Sigmoid colon (tissue), 7 donors: ENCODE results near the gene OR2A14. TPM values are rescaled to one million over a fixed set of nuclear protein-coding genes. Genes with fewer than 3 reads are reported as not detected.
A peak's percentile ranks its signal among the peaks of the same experiment; 100 is the strongest.
"Not testable (repeated sequence)": the region's sequence is repeated elsewhere in the genome, so short reads cannot be mapped to it uniquely, and the experiment has no call there.

Experiments
- DNase-seq: peaks from one replicate; pipeline ENCODE4 v3.0.0-alpha.2; 2019
- H3K27ac ChIP-seq, 4 donors: fragments of 200-600 bp; sonication (generic); one replicate each; pipeline ENCODE4 v1.5.1; 2016 to 2019; ENCODE audit warnings: mild to moderate bottlenecking in 1 of 4
- H3K27me3 ChIP-seq, 3 donors: fragments of 200-600 bp; sonication (generic); one replicate each; pipeline ENCODE4 v1.5.1; 2019; ENCODE audit warnings: mild to moderate bottlenecking in 1 of 3
- H3K36me3 ChIP-seq, 4 donors: fragments of 200-600 bp; sonication (generic); one replicate each; pipeline ENCODE4 v1.5.1; 2016 to 2019
- H3K4me1 ChIP-seq, 4 donors: fragments of 200-600 bp; sonication (generic); one replicate each; pipeline ENCODE4 v1.5.1; 2017 to 2019
- H3K4me3 ChIP-seq, 4 donors: fragments of 200-600 bp; sonication (generic); one replicate each; pipeline ENCODE4 v1.5.1; 2017 to 2019; ENCODE audit warnings: mild to moderate bottlenecking in 2 of 4, moderate library complexity in 1 of 4
- H3K9me3 ChIP-seq, 4 donors: fragments of 200-600 bp in 3 of 4; sonication (generic) in 3 of 4; one replicate each; pipeline versions ENCODE4 v1.5.1 to v1.6.1; 2013 to 2019
- CTCF ChIP-seq, 4 experiments: fragments of 450-650 bp in 3 of 4; fragments of 200-600 bp in 1 of 4; IDR thresholded peaks; one replicate each; pipeline ENCODE4 v1.5.1; 2016 to 2019; ENCODE audit warnings: antibody characterized with exemption in 4 of 4, mild to moderate bottlenecking in 3 of 4, moderate library complexity in 2 of 4
- EP300 ChIP-seq, 4 donors: sonication (generic); formaldehyde crosslinking; IDR thresholded peaks; one replicate each; pipeline ENCODE4 v1.6.1; 2017; ENCODE audit warnings: antibody characterized with exemption in 4 of 4
- POLR2A ChIP-seq, 2 donors: fragments of 450-650 bp; IDR thresholded peaks; one replicate each; pipeline ENCODE4 v1.6.1; 2016; ENCODE audit warnings: antibody characterized with exemption in 2 of 2, mild to moderate bottlenecking in 2 of 2, moderate library complexity in 2 of 2
- POLR2AphosphoS5 ChIP-seq, 4 donors: sonication (generic); formaldehyde crosslinking; IDR thresholded peaks; one replicate each; pipeline ENCODE4 v1.6.1; 2017; ENCODE audit warnings: antibody characterized with exemption in 4 of 4
- WGBS, 2 donors: extraction: QIAGEN DNeasy Blood & Tissue Kit; methylation state at CpG; one replicate each; pipeline ENCODE4 v1.1.7; 2013; 5-methylcytosine and 5-hydroxymethylcytosine counted together
- intact Hi-C: fragments of 100-400 bp; cut with DNase I; formaldehyde crosslinking; loops from one replicate; pipeline ENCODE4 v1.15.1; 2023
- polyA plus RNA-seq, 3 donors: library from polyadenylated mRNA; stranded (reverse); fragments of 200-250 nt; gene quantifications; one replicate each; pipeline ENCODE4 v1.2.3, GENCODE V29; 2013
- total RNA-seq, 4 donors: library from RNA; depleted of rRNA; stranded (reverse); fragments of >200 nt; gene quantifications; one replicate each; pipeline ENCODE4 v1.1.0, GENCODE V29; 2016
- donor health status: healthy with polysubstance abuse.
- donor health status: Bipolar disorder and iron deficiency.
- donor health status: healthy.

Gene OR2A14
- total and polyA plus RNA-seq, 7 donors, result not detected

- Histone ChIP-seq H3K9me3 (no peaks in the 10 kb centered on the region), H3K36me3 (no peaks in the 10 kb centered on the region), H3K4me1 (no peaks in the 10 kb centered on the region), H3K27ac (no peak overlapping the region), H3K4me3 (no peak overlapping the region), H3K27me3 (no peaks in the 10 kb centered on the region)
- DNase-seq, result peak; percentile 91
- 26 to 38% methylated on average over 6 of the region's 6 CpGs for WGBS, 2 donors
- no peak for TF ChIP-seq EP300 (IDR thresholded peaks at IDR 0.05)
- no peak for TF ChIP-seq POLR2A (IDR thresholded peaks at IDR 0.05)
- peak in 3 of 4 experiments; percentile 50 to 65 (median 51) for TF ChIP-seq CTCF (IDR thresholded peaks at IDR 0.05)
- no peak for TF ChIP-seq POLR2AphosphoS5 (IDR thresholded peaks at IDR 0.05)
- intact Hi-C loops, result no loop called here
Measured at GRCh38 chr7:144127714-144128334, 4.8 kb downstream of the OR2A14 start.

GRCh38 chr7:144129601-144130000 lies 6.6 kb downstream of the OR2A14 start:
- WGBS, 2 donors, result 94 to 97% methylated on average over 9 of the region's 9 CpGs
- not testable (repeated sequence) for DNase-seq

GRCh38 chr7:144130730-144131129 lies 7.8 kb downstream of the OR2A14 start:
- Histone ChIP-seq H3K9me3 (no peaks in the 10 kb centered on the region), H3K4me1 (no peaks in the 10 kb centered on the region), H3K27me3 (no peaks in the 10 kb centered on the region), H3K36me3 (no peaks in the 10 kb centered on the region), H3K27ac (no peak overlapping the region), H3K4me3 (no peak overlapping the region)
- 18 to 68% methylated on average over 2 of the region's 2 CpGs for WGBS, 2 donors
- intact Hi-C loops, result no loop called here
- no peak for DNase-seq
- TF ChIP-seq POLR2A (IDR thresholded peaks at IDR 0.05), result no peak
- no peak for TF ChIP-seq CTCF (IDR thresholded peaks at IDR 0.05)
- TF ChIP-seq POLR2AphosphoS5 (IDR thresholded peaks at IDR 0.05), result no peak
- TF ChIP-seq EP300 (IDR thresholded peaks at IDR 0.05), result no peak

More at GRCh38 chr7:144129601-144130000, 6.6 kb downstream of the OR2A14 start:
- H3K9me3 ChIP-seq, H3K4me3 ChIP-seq, H3K27me3 ChIP-seq, H3K27ac ChIP-seq, H3K36me3 ChIP-seq, H3K4me1 ChIP-seq, intact Hi-C loops: not testable (repeated sequence)

- intact Hi-C loops, result no loop called here
- WGBS, 2 donors, result 85 to 88% methylated on average over 3 of the region's 3 CpGs
Measured at GRCh38 chr7:144132262-144132661, 9.3 kb downstream of the OR2A14 start.

GRCh38 chr7:144133307-144133706 lies 10.3 kb downstream of the OR2A14 start:
- no peak for TF ChIP-seq EP300 (IDR thresholded peaks at IDR 0.05)
- no peak for TF ChIP-seq CTCF (IDR thresholded peaks at IDR 0.05)
- TF ChIP-seq POLR2A (IDR thresholded peaks at IDR 0.05), result no peak
- no peak for TF ChIP-seq POLR2AphosphoS5 (IDR thresholded peaks at IDR 0.05)
- intact Hi-C loops, result no loop called here
- H3K4me3 ChIP-seq, result no peak overlapping the region
- H3K36me3 ChIP-seq, result no peaks in the 10 kb centered on the region
- no peak for DNase-seq
- H3K4me1 ChIP-seq, result no peaks in the 10 kb centered on the region
- 82 to 92% methylated on average over 6 of the region's 6 CpGs for WGBS, 2 donors
- H3K27ac ChIP-seq, result no peak overlapping the region
- no peaks in the 10 kb centered on the region for H3K27me3 ChIP-seq
- no peaks in the 10 kb centered on the region for H3K9me3 ChIP-seq

More at GRCh38 chr7:144132262-144132661, 9.3 kb downstream of the OR2A14 start:
- no peak for DNase-seq
- no peaks in the 10 kb centered on the region for H3K27me3 ChIP-seq
- H3K4me3 ChIP-seq, result no peak overlapping the region
- H3K27ac ChIP-seq, result no peak overlapping the region
- no peaks in the 10 kb centered on the region for H3K4me1 ChIP-seq
- no peaks in the 10 kb centered on the region for H3K9me3 ChIP-seq
- H3K36me3 ChIP-seq, result no peaks in the 10 kb centered on the region
- TF ChIP-seq CTCF (IDR thresholded peaks at IDR 0.05), result no peak
- no peak for TF ChIP-seq EP300 (IDR thresholded peaks at IDR 0.05)
- TF ChIP-seq POLR2A (IDR thresholded peaks at IDR 0.05), result no peak
- no peak for TF ChIP-seq POLR2AphosphoS5 (IDR thresholded peaks at IDR 0.05)
